Endothelial cell (in vitro differentiated cells): ENCODE data around the gene PLEKHG3. TPM values are rescaled to one million over a fixed set of nuclear protein-coding genes. Genes with fewer than 3 reads are reported as not detected.

Source experiments
- DNase-seq: peaks from one replicate; pipeline ENCODE4 v3.0.0; 2021; ENCODE audit warnings: low spot score
- H3K27ac Mint-ChIP-seq: one replicate; pipeline ENCODE4 v1.8.0; 2021; ENCODE audit warnings: mixed read lengths, inconsistent platforms; ENCODE audit not compliant: unreplicated experiment
- H3K27me3 Mint-ChIP-seq: one replicate; pipeline ENCODE4 v1.8.0; 2021; ENCODE audit warnings: mild to moderate bottlenecking, moderate library complexity, mixed read lengths, inconsistent platforms; ENCODE audit not compliant: unreplicated experiment
- H3K36me3 Mint-ChIP-seq: one replicate; pipeline ENCODE4 v1.8.0; 2021; ENCODE audit warnings: mild to moderate bottlenecking, low read depth, mixed read lengths, inconsistent platforms; ENCODE audit not compliant: unreplicated experiment
- H3K4me1 Mint-ChIP-seq: one replicate; pipeline ENCODE4 v1.8.0; 2021; ENCODE audit warnings: mild to moderate bottlenecking, mixed read lengths, inconsistent platforms; ENCODE audit not compliant: unreplicated experiment
- H3K4me3 Mint-ChIP-seq: one replicate; pipeline ENCODE4 v1.8.0; 2021; ENCODE audit warnings: mild to moderate bottlenecking, mixed read lengths, inconsistent platforms; ENCODE audit not compliant: unreplicated experiment
- H3K9me3 Mint-ChIP-seq: one replicate; pipeline ENCODE4 v1.8.0; 2021; ENCODE audit warnings: mixed read lengths, inconsistent platforms; ENCODE audit not compliant: unreplicated experiment
- total RNA-seq: library from RNA; stranded (reverse); fragmentation: NEBNext Ultra II Directional; extraction: Animal tissue kit (Norgen Biotek cat#: 25700); gene quantifications from one replicate; pipeline ENCODE4 v1.2.1, GENCODE V29; 2021; ENCODE audit not compliant: unreplicated experiment
- TF ChIP-seq, protein P1 (sequence below): fragments of 200-600 bp; sonication (generic); IDR thresholded peaks from one replicate; pipeline ENCODE4 v1.5.0; 2021; ENCODE audit warnings: antibody characterized with exemption; ENCODE audit not compliant: unreplicated experiment

Gene PLEKHG3
- total RNA-seq, 1 donor from 2014 or later, result 31.4 TPM

DNA sequence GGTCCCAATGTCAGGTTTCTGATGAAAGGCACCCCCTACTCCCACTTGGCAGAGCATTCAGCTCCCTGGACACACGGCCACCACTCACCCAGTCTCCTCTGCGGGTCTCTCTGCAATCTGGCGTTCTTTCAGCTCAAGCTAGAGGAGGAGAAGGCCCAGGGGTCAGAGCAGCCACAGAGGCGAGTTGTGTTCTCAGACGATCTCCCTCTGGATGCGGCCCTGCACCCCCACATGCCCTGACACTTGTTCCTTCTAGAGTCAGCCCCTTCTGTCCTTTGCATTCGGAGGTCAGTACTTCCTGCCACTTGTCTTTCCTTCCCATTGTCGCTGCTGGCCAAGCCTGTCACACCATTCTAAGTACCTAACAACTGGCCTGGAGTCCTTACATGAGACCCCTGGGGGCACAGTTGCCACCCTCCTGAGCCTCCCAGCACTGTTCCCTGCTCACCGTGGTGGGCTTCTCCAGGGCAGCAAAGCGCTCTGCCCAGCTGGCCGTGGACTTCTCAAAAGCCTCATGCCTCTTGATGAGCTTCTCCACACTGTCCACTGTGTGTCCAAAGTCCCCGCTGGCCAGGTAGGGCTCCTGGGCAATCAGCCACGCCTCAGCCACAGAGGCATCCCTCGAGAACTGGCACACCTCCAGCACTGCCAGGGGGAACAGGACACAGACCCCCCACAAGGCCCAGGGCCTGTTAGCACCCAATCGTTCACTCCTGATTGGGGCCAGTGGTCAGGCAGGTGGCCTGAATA is 63.2 kb downstream of the PLEKHG3 start:
- Mint-ChIP-seq H3K4me1 (peaks cover 24% of the 10 kb centered on the region), H3K4me3 (no peak overlapping the region), H3K36me3 (no peaks in the 10 kb centered on the region), H3K27ac (no peak overlapping the region), H3K9me3 (no peaks in the 10 kb centered on the region), H3K27me3 (peaks cover 10% of the 10 kb centered on the region)
- TF ChIP-seq, protein P1, sequence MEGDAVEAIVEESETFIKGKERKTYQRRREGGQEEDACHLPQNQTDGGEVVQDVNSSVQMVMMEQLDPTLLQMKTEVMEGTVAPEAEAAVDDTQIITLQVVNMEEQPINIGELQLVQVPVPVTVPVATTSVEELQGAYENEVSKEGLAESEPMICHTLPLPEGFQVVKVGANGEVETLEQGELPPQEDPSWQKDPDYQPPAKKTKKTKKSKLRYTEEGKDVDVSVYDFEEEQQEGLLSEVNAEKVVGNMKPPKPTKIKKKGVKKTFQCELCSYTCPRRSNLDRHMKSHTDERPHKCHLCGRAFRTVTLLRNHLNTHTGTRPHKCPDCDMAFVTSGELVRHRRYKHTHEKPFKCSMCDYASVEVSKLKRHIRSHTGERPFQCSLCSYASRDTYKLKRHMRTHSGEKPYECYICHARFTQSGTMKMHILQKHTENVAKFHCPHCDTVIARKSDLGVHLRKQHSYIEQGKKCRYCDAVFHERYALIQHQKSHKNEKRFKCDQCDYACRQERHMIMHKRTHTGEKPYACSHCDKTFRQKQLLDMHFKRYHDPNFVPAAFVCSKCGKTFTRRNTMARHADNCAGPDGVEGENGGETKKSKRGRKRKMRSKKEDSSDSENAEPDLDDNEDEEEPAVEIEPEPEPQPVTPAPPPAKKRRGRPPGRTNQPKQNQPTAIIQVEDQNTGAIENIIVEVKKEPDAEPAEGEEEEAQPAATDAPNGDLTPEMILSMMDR, result no peak
- no peak for DNase-seq

DNA sequence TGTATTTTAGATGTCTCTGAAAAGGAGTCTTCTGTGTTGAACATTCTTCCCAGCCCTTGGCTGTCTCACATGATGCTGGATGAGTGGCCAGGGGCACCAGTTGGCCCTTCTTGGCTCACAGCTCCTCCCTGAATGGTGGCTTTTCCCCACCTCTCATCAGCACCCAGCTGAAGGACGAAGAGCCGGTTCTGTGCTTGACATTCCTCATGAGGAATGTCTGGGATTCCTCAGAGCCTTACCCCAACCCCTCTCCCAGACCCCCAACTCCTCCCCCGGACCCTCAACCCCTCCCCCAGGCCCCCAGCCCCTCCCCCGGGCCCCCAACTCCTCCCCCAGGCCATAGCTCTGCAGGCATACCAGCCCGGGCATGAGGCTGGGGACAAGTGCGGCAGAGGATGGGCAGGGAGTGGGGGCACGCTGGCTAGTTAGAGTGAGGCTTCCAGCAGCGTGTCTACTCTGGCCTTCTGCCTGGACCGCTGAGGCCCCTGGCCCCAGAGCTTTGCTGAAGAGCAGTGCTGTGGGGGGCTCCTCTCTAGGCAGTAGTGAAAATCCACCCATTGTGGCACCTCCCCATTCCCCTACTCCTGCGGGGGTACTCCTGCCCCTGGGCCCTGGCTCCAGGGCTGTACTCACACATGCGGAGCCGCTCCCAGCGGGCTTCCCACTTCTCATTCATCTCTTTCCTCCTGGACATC is 64.3 kb downstream of the PLEKHG3 start:
- Mint-ChIP-seq H3K9me3 (no peaks in the 10 kb centered on the region), H3K27ac (no peak overlapping the region), H3K4me1 (peaks cover 24% of the 10 kb centered on the region), H3K27me3 (peaks cover 16% of the 10 kb centered on the region), H3K36me3 (no peaks in the 10 kb centered on the region), H3K4me3 (no peak overlapping the region)
- DNase-seq, result no peak
- TF ChIP-seq, protein P1, result no peak

DNA sequence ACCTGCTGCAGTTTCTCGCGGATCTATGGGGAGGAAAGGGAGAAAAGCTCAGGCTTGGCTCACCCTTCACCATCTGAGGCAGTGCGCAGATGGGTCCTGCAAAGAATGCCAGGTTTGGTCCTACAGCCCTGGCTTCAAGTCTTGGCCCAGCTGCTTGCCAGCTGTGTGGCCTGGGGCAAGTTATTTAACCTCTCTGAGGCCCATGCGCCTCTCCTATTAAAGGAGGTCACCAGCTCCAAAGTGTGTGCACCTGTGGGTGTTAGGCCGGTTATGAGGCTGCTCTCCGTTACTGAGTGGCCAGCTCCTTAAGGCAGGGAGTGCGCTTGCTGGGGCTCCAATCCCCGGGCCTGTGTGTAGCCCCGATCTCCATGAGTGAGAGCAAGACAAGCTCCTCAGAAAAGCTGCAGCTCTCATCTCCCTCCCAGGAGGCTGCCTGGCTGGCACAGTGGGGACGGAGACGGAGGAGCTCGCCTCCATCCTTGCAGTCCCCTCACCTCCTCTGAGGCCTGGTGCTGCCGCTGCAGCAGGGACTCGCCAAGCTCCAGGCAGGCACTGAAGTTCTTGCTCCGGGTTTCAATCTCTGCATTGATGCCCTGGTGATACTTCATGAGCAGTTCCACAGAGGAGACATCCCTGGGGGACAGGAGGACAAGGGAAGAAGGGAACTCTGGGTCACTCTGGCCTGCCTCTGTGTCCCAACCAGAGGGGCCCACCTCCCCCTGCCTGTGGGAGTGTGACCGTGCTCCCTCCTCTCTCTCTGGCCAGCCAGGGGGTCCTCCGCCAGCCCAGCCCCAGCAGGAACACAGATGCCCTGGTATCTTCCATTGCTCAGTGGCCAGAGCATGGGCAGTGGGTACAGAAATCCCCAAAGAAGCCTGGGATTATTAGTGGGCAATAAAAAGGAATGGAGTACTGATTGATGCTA is 65.1 kb downstream of the PLEKHG3 start:
- Mint-ChIP-seq H3K27me3 (peaks cover 16% of the 10 kb centered on the region), H3K36me3 (no peaks in the 10 kb centered on the region), H3K4me1 (peaks cover 16% of the 10 kb centered on the region), H3K27ac (no peak overlapping the region), H3K9me3 (no peaks in the 10 kb centered on the region), H3K4me3 (no peak overlapping the region)
- DNase-seq, result no peak
- TF ChIP-seq, protein P1, result no peak

DNA sequence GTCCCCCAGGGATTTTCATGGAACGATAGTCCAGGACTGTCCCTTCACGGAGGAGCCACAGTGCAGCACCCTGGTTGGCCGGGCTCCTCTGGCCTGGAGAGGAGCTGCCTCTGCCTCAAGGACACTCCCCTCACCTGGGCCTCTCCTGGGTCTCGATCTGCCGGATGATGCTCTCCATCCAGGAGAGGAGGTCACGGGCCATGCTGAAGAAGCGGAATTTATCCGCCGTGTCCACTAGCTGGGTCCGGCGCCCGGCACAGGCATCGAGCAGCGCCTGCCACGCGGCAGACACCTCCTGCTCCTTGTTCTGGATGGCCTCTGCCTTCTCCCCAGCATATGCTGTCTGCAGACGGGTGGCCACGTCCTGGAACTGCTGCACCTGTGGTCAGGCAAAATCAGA is 66.5 kb downstream of the PLEKHG3 start:
- no peaks in the 10 kb centered on the region for H3K9me3 Mint-ChIP-seq
- H3K4me3 Mint-ChIP-seq, result no peak overlapping the region
- peaks cover 10% of the 10 kb centered on the region for H3K4me1 Mint-ChIP-seq
- no peak for DNase-seq
- H3K36me3 Mint-ChIP-seq, result peaks cover 4% of the 10 kb centered on the region
- peaks cover 11% of the 10 kb centered on the region for H3K27me3 Mint-ChIP-seq
- TF ChIP-seq, protein P1, result no peak
- no peak overlapping the region for H3K27ac Mint-ChIP-seq
